Activated effector memory CD4-positive, alpha-beta T cell treated with Interleukin-2 at 50 U/mL for 16 hours (primary cell): ENCODE results near the gene GLG1.
"Not testable (repeated sequence)": the region's sequence is repeated elsewhere in the genome, so short reads cannot be mapped to it uniquely, and the experiment has no call there.

Experiments
- DNase-seq: peaks from one replicate; pipeline ENCODE4 v3.0.0-alpha.2; 2020

Gene GLG1

GRCh38 chr16:74398212-74398895 is 208.6 kb downstream of the GLG1 start:
- DNase-seq = not testable (repeated sequence)
